HG03060 (cell line): Measurements from ENCODE around the gene ELP4.

Experiments
- ATAC-seq: cut with Tn5 transposase; IDR thresholded peaks from one replicate; pipeline ENCODE4 v1.9.1; 2021; ENCODE audit warnings: low read depth, moderate number of reproducible peaks; ENCODE audit not compliant: unreplicated experiment

Gene ELP4

DNA sequence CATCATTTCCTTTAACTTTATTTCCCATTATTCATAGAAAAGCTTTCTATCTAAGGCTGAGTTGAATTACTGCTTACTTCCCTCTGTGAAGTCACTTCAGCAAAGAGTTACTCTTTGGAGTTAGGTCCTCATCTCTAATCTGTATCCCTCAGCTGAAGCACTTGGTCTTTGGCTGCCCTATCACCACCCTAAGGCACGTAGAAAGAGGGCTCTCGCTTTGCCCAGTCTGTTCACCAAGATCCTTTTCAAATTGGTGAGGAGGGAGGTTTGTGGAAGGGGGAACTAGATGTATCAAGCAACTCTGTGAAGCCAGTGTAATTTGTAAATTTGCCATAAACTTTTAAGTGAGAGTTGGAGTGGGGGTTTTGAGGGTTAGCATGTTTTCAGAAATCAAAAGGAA, 258.1 kb downstream of the ELP4 start:
- ATAC-seq: no peak

DNA sequence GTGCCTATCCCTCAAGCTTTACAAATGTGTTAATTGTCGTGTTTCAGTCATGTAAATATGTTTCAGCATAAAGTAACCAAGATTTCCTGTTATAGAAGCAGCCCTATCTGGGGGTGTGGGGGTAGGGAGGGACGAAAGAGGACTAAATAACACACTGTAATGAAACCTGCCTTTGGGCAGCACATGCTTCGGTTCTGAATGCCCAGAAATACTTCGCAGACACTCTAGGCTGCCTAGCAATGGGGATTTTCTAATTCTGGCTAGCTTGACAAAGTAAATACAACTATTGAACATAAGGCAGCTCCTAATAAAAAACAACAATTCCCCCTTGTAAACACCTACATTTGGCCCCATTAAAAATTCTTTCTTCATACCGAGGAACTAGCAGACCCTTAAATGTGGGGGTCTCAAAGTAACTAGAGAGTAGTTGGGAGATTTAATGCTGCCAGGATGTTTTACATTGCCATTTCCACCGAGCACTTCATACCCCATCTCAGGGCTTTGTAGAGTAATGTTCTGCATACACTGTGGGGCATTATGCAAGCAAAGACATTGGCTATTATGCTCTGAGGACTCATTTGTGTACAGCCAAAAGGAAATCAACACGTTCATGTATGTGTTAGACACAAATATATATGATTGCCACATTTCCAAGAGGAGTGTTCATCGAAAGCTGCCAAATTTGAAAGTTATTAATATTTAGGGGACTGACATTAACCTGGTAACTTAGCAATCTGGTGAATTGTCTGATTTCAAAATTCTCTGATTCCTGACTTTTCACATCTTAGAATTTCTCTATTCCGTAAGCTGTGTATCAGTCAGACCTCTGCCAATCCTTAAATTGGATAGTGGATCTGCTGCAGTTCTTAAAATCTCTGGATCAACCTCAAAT, 259.4 kb downstream of the ELP4 start:
- ATAC-seq: no peak

DNA sequence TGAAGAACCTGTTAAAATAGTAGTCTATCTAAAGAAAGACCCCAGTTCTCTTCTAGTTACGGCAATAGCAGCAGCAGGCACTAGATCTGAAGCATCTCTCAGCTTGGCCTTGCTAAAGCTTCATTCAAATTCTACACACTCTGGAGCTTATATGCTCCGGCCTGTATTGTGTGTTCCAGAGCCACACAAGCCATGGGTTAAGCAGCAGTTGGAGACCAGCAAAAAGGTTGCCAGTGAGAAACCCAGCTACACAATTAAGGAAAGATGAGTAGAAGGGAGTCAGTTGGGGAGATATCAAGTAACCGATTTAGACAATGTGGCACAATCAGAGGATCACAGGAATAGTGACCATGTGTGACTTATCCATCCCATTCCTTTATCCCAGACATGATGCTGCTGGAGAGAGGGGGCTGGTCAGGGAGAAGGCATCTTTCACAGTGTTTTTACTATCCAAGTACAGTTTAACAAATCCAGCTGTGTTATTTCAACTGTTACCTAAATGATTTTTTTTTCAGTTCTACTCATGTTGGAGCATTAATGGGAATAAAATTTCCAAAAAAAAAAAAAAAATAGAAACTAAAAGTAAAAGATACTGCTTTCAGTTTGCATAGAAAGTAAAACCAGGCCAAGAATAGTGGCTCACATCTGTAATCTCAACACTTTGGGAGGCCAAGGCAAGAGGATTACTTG, 260.6 kb downstream of the ELP4 start:
- ATAC-seq: no peak

DNA sequence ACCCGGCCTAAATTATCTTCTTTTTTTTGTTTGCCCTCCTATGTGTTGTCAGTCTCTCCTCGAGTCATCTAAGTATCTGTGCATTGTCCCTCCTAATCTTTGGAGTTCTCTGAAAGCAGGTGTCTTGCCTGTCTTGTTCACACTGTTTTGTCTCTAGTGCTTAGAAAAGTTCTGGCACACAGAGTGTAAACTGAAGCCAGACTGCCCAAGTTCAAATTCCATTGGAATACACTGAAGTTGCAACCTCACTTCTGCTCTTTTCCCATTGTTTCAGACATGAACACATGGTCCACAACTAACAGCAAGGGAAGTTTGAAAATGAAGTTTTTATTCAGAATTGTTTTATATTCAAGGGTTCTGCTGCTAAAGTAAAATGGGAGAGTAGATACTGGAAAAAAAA, 262.8 kb downstream of the ELP4 start:
- ATAC-seq: no peak

DNA sequence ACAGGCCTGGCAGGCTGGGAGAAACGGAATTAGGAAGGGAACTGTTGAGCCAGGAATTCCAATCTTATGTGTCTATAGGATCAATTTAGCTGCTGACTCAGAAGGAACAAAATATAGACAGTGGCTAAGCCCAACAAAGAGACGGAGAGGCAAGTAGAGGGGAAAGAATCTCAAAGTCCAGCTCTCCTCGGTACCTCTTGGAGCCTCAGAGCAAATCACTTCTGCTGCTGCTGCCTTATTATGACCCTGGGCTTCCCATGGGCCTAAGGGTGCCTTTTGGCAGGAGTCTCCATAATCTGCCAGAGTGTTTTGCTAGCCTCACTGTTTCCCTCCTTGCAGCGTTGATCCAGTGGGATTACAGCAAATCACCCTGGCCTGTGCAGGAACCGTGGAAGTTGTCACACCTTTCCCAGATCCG, 269.8 kb downstream of the ELP4 start:
- ATAC-seq: no peak

DNA sequence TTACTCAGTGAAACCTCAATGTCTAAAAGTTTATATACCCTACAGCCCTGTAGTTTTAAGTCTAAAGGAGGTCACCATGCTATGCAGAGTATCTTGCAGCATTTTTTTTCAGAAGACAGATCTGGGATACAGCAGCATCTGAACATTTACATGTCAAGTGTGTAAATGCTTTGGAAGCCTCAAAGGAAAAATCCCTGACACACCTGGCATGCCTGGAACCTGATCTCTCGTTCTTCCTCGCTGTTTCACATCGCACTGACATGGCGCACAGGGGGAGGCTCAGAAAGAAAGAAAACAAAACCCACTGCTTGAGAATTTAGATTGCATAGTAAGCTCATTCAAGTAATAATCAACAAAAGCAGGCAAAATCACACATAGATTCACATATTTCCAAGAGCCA, 270.5 kb downstream of the ELP4 start:
- ATAC-seq: no peak

DNA sequence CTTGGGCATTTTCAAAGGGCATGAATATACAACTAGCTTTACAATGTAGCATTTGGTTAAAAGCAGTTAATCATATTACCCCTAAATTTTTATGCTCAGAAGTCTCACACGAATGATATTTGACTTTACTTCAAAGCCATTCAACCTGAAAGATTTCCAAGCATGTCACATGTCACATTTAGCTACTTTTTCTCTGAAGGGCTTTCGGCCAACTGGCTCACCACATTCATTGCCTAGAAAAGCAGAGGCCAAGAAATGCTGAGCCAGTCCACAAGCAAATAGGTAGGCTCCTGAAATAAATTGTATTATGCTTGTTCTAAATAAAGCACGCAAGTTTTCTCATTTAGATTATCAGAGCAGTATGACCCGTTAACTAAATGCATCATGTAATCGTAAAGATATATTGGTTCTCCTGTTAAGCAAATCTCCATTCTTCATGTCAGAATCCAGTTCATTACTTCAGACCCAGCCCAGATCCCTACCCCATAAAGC, 271.0 kb downstream of the ELP4 start:
- ATAC-seq: no peak

DNA sequence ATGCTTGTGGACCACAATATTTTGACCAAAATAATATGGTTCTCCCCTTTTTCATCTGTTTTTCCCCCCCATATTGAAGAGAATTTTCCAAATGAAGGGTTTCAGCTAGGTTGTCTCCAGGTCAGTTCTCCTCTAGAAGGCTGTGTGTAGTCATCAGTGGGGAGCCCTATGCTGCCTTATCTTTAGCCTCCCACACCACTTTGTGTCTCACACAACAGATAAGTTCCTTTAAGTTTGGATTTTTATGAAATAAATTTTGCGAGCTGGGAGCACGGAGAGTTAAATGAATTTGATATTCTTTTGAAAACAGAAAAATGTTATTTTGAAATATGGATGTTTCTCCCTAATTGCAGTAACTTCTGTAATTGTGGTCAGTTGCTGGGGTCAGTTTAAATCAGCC, 272.7 kb downstream of the ELP4 start:
- no peak for ATAC-seq

DNA sequence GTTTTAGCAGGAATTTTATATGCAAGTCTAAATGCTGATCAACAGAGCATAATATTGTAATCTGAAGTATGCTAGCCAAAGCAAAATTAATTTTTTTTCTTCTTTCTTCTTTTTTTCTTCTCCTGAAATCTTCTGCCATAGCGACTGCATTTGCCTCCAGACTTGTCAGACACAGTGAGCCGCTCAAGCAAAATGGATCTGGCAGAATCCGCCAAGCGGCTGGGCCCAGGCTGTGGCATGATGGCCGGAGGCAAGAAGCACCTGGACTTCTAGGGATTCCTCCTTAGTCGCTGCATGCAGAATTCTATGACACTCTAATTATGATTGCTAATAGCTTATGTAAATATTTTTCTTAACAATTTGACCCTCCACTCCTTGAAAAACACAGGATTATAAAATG, 273.7 kb downstream of the ELP4 start:
- no peak for ATAC-seq

DNA sequence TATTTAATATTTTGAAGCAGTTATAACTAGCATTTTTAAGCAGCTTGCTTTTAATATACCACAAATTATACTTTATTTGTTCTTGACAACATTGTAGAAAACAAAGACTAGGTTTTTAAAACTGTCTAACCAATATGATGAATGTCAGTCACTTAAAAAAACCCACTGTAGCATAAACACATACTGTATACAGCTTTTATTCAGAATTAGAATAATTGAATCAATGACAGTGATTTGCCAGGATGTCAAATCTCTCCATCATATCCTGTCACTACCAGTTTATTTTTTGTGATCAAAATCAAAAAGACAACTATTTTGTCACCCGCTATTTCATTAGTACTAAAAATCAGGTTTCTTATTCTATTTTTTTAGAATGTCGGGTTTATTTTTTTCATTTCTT, 275.0 kb downstream of the ELP4 start:
- ATAC-seq: no peak

DNA sequence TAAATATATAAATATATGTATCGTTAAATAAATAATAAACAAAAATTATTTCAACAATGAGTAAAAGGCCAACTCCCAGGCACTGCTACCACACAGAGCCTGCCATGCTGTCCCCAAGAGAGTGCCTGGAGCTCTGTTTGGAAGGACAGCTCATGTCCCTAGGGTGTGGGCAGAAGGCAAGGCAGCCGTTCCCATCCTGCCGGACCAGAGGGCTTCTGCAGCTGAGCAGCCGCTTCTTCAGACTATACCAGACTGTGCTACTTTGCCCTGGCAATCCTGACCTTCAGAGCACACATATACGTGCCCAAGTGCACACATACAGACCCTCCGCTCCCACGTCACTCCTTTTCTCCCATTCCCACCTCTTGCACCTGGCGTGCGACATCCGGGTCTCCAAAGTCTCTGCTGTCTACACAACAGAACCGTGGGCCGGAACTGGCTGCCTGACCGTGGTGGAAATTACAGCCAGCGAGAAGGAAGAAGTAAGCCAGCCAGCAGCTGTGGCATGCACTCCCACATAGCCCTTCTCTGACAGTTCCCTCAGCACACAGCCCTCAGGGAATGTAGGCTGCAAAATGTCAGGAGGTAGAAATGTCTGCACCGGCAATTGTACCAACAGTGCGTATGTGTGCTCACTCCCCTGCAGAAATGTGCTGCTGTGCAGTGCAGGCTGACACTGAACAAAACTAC, 277.6 kb downstream of the ELP4 start:
- no peak for ATAC-seq

DNA sequence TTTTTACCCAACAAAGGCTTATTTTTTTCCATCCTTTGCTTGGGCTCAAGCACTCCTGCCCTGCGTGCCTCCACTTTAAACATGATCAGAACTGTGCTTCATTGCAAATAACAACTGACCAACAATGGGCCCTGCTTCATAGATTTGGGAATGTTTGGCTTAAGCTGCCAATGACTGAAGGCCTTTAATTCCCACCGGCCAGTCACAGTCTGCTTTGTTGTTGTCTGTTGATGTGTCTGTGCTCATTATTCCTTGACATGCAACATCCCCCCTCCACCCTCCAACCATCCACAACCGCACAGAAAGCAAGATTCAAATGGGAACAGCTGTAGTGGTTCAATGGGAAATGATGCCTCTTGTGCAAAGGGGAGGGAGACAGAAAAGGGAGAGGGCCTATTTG, 278.5 kb downstream of the ELP4 start:
- no peak for ATAC-seq

DNA sequence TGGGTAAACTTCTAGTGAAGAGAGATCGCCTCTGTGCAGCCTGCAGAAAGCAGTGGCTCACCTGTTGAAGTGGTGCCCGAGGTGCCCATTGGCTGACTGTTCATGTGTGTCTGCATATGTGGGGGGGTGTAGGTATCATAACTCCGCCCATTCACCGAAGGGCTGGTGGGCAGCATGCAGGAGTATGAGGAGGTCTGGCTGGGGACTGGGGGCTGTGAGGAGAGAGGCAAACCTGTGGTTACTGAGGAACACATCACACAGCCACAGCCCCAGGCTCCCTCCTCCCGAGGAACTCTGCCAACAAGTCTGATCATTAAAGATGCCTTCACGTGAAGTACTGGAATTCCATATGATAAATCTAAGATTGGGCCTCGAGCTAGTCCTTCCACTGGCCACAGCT, 281.1 kb downstream of the ELP4 start:
- no peak for ATAC-seq

DNA sequence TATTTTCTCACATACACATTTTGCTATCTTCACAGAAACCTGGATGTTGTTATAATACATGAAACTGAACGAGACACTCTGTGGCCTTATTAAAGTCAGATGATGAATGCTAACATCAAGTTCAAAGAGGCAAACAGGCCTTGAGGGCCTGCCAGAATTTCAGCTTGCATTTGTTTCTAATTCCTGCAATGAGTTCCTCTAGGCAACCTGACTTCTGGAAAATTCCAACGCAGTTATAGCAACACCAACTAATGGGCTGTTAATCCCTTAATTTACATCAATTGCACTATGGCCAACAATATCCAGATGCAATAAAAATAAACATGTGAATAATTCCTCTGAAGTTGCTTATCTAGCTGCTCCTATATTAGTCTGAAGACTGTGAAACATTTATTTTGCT, 282.5 kb downstream of the ELP4 start:
- ATAC-seq: no peak

DNA sequence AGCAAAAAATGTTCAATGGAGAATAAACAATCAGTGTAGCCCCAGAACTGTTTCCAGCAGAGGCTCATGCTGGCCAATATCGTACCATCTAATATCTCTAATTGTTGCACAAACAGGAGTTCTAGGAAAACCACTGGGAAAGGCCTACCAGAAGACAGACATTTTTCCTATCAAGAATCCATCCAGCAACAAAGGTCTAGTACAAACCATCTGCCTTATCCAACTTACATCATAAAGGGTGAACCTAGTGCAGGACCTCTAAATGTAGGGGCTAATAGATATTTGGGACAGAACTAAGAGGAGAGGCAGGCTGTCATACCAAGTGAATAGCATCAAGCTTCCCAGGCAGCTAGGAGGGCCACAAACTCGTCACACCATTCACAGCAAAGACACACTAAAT, 282.9 kb downstream of the ELP4 start:
- ATAC-seq: no peak

DNA sequence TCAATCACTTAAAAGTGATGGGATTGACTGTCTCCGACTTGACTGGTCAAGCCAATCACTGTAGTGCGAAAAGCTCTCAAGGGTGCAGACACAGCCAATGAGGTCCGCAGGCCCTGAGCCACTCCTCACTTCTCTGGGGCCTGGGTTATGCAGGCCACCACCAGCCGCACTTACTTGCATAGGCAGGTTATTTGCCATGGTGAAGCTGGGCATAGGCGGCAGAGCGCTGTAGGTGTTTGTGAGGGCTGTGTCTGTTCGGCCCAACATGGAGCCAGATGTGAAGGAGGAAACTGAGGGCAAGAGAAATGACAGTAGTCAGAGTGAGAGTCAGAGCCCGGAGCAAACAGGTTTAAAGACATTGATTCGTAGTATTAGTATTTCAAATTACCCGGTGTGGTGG, 283.7 kb downstream of the ELP4 start:
- ATAC-seq: no peak

DNA sequence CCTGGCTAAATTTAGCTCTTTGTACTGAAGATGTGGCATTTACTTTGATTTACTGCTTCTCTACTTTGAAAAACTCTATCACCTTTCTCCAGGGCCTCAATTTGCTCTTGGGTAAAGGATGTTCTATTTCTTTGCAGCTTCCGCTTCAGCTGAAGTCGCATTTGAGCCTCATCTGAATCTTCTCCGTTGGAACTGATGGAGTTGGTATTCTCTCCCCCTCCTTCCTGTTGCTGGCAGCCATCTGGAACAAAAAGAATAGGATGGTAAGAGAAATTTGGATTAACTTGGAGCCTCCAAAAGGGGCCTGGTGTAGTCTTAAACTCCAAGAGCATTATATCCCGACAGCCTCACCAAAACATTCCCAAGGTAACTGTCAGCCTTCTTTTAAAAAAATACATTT, 285.0 kb downstream of the ELP4 start:
- ATAC-seq: no peak

DNA sequence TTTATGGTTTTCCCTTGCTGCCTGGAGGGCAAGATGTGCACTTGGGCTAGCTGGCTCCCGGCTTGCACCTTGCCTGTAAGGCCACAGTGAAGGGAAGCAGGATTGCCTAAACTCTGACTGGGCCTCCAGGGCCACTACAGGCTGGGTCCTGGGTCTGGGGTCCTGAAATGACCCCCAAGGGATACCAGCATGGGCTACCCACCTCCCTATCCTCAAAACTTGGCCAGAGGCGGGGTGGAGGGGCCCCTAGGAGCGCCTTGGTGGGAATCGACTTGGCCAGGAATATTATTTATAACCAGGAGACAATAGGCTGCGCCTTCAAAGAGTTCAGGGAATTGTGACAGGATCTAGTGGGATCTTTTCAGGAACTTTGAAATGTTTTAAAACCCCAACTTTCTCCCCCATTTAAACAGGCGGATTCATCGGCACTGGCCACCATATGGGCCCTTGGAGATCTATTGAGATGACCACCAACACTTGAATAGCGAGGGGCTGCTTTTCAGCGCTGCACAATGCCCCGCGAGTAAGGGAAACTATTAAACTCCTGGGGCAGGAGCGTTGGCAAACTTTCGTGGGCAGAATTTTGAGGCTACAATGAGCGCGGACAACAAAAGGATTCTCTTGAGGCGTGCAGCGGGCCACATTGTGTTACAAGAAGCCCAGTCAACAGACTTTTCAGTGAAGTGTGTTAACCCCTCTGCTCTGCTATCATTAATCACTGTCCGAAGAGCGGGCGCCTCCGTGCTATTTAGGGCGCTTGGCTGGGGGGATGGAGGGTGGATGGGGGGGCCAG, 286.3 kb downstream of the ELP4 start:
- ATAC-seq: no peak

DNA sequence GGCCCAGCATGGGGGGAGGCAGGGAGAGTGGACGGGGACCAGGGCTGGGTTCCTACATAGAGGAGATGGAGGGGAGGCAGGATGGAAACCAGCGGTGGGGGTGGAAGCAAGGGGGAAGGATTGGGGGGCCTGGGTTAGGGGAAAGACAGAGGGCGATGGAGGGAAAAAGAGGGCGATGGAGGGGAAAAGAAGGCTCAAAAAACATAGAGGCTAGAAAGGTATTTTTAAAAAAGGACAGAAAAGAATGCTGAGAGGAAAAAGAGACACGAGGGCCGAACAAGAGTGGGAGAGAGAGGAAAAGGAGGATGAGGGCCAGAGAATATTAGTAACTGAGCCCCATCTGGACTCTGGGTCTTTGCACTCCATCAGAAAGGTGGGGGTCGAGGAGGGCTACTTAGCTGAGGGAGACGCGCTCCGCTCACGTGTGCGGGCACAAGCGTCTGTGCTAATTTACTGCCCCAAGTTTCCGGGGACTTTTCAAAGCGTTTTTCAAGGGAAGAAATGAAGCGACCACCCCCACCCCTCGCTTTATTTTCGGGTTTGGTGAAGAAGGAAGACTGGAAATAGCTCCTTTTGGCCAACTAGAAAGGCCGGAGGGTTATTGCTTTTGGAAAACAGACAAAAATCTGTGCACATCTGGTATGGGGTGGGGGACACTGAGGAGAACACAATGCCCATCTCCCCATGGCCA, 287.1 kb downstream of the ELP4 start:
- ATAC-seq: no peak
